H1 (cell line): ENCODE measurements around the gene HECTD4. TPM values are rescaled to one million over a fixed set of nuclear protein-coding genes. Genes with fewer than 3 reads are reported as not detected.

ENCODE experiments used
- BCL11A ChIP-seq, 2 experiments: IDR thresholded peaks; one replicate each; pipeline ENCODE4 v1.6.1; 2011; ENCODE audit warnings: low read depth in 2 of 2, low read length in 2 of 2, mild to moderate bottlenecking in 2 of 2
- CBX8 ChIP-seq: fragments of 300-800, 300-1000 bp; sonication (generic); IDR thresholded peaks from 2 replicates; pipeline ENCODE4 v1.7.1; 2016; ENCODE audit warnings: low read depth, low read length, borderline replicate concordance
- RAD21 ChIP-seq, 2 experiments: IDR thresholded peaks in 1 of 2; conservative IDR thresholded peaks in 1 of 2; 2 replicates each; pipeline ENCODE4 v1.6.1; 2011; ENCODE audit warnings: low read depth in 2 of 2, low read length in 2 of 2, improper control_type of control experiment in 1 of 2, inconsistent platforms in 1 of 2, mild to moderate bottlenecking in 1 of 2, moderate library complexity in 1 of 2
- polyA plus RNA-seq, 7 experiments: library from polyadenylated mRNA; depleted of rRNA in 3 of 7; stranded (reverse) in 5 of 7; unstranded in 2 of 7; fragments of >200 nt in 5 of 7; fragments of 200-250 nt in 2 of 7; gene quantifications; 1 replicate in 5 of 7; 2 replicates in 1 of 7; 4 replicates in 1 of 7; pipeline versions ENCODE4 v1.2.1 to v1.2.3, GENCODE V29; 2011 to 2013; ENCODE audit warnings: missing spikeins in 2 of 7, mixed read lengths in 2 of 7
- total RNA-seq: library from RNA; stranded (reverse); fragmentation: NEBNext Ultra II Directional; extraction: Animal tissue kit (Norgen Biotek cat#: 25700); gene quantifications from 2 replicates; pipeline ENCODE4 v1.2.1, GENCODE V29; 2021

HECTD4 gene
- total and polyA plus RNA-seq, 2 of the 8 experiments (the other 6 are each of a cell fraction or from before 2014, with no cell fraction given) = 6.5 to 33.7 TPM

- TF ChIP-seq CBX8 = no peak
- TF ChIP-seq BCL11A (IDR thresholded peaks at IDR 0.05; ENCODE audit: low read depth in 2 of 2, low read length in 2 of 2) = no peak
- TF ChIP-seq RAD21 (IDR thresholded peaks at IDR 0.05 in 1 of 2, conservative IDR thresholded peaks at IDR 0.05 in 1 of 2; ENCODE audit: low read depth in 2 of 2, low read length in 2 of 2) = no peak
Observed at GRCh38 chr12:112424126-112424525, 41.9 kb upstream of the HECTD4 start (continued).
